PC-9 (cell line): ENCODE data around the gene TMEM258. TPM values are rescaled to one million over a fixed set of nuclear protein-coding genes. Genes with fewer than 3 reads are reported as not detected.

Experiments
- BruUV-seq: library from RNA; stranded (reverse); fragments of 400-500 nt; replicated peaks from 2 replicates; lab custom pipeline; 2021; lab: Mats Ljungman, UMichigan
- CTCF ChIA-PET: fragments of 300-600 bp; sonication (Branson Sonifier 250); formaldehyde crosslinking; loops from one replicate; lab custom pipeline; 2022; ENCODE audit warnings: antibody characterized with exemption; lab: Charles Lee
- POLR2A ChIA-PET: fragments of 300-600 bp; sonication (Branson Sonifier 250); formaldehyde crosslinking; loops from one replicate; lab custom pipeline; 2022; ENCODE audit warnings: antibody characterized with exemption; ENCODE audit not compliant: unreplicated experiment; lab: Charles Lee
- DNase-seq, 2 experiments: peaks; one replicate each; pipeline versions ENCODE4 v3.0.0 to v3.0.0-alpha.2; 2015 to 2022; ENCODE audit warnings: mixed read lengths in 1 of 2
- H2AFZ ChIP-seq: fragments of 200-600 bp; sonication (generic); 2 replicates; pipeline ENCODE4 v1.8.1; 2017; ENCODE audit warnings: antibody characterized with exemption
- H3F3A ChIP-seq: fragments of 200-600 bp; sonication (generic); 2 replicates; pipeline ENCODE4 v1.8.1; 2017; ENCODE audit warnings: antibody characterized with exemption, mild to moderate bottlenecking, low read depth; ENCODE audit not compliant: insufficient read depth
- H3K27ac ChIP-seq: fragments of 200-600 bp; sonication (generic); 2 replicates; pipeline ENCODE4 v1.6.1; 2016; ENCODE audit warnings: mixed run types
- H3K27me3 ChIP-seq: fragments of 200-600 bp; sonication (generic); 2 replicates; pipeline ENCODE4 v1.6.1; 2016; ENCODE audit warnings: low read depth, mixed run types; ENCODE audit not compliant: insufficient read depth
- H3K36me3 ChIP-seq: fragments of 200-600 bp; sonication (generic); 2 replicates; pipeline ENCODE4 v1.6.1; 2016; ENCODE audit warnings: low read depth, mixed run types
- H3K4me1 ChIP-seq: fragments of 200-600 bp; sonication (generic); replicated peaks from 2 replicates; pipeline ENCODE4 v1.6.1; 2016; ENCODE audit warnings: mixed run types; ENCODE audit not compliant: insufficient read depth
- H3K4me2 ChIP-seq: fragments of 200-600 bp; sonication (generic); 2 replicates; pipeline ENCODE4 v1.6.1; 2017; ENCODE audit warnings: mixed run types
- H3K4me3 ChIP-seq: fragments of 200-600 bp; sonication (generic); 2 replicates; pipeline ENCODE4 v1.6.1; 2016; ENCODE audit warnings: mixed run types
- H3K79me2 ChIP-seq: fragments of 200-600 bp; sonication (generic); 2 replicates; pipeline ENCODE4 v1.6.1; 2017; ENCODE audit warnings: low read depth, mixed run types
- H3K9me2 ChIP-seq: fragments of 200-600 bp; sonication (generic); 2 replicates; pipeline ENCODE4 v1.8.1; 2017; ENCODE audit warnings: mild to moderate bottlenecking; ENCODE audit not compliant: insufficient read depth
- H3K9me3 ChIP-seq: fragments of 200-600 bp; sonication (generic); 2 replicates; pipeline ENCODE4 v1.8.1; 2016; ENCODE audit warnings: low read depth; ENCODE audit not compliant: insufficient read depth
- H4K20me1 ChIP-seq: fragments of 200-600 bp; sonication (generic); 2 replicates; pipeline ENCODE4 v1.8.1; 2017; ENCODE audit not compliant: insufficient read depth
- EZH2 ChIP-seq: fragments of 200-600 bp; sonication (generic); IDR thresholded peaks from 2 replicates; pipeline ENCODE4 v1.8.0; 2017; ENCODE audit warnings: antibody characterized with exemption, low read depth
- intact Hi-C: fragments of 100-400 bp; cut with micrococcal nuclease; formaldehyde crosslinking; loops from one replicate; pipeline ENCODE4 v1.10.0; 2022; ENCODE audit not compliant: unreplicated experiment
- total RNA-seq: library from RNA; stranded (reverse); gene quantifications from 2 replicates; pipeline ENCODE4 v1.2.3, GENCODE V29; 2021
- TF ChIP-seq, protein P1 (sequence below): fragments of 200-600 bp; sonication (generic); conservative IDR thresholded peaks from 2 replicates; pipeline ENCODE4 v1.6.1; 2017; ENCODE audit warnings: mixed run types, antibody characterized with exemption, mild to moderate bottlenecking, moderate library complexity

Gene TMEM258
- total RNA-seq, 1 experiment from 2014 or later = 217 TPM

DNA sequence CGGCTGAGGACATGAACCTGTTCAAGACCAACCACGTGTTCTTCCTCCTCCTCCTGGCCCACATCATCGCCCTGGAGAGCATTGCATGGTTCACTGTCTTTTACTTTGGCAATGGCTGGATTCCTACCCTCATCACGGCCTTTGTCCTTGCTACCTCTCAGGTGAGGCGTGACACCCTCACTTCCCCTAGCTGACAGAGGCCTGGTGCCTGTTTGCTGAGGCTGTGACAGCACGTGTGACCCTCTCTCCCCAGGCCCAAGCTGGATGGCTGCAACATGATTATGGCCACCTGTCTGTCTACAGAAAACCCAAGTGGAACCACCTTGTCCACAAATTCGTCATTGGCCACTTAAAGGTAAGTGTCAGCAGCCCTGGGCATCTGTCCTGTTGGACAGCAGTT is 48.0 kb upstream of the TMEM258 start:
- Histone ChIP-seq H4K20me1 (no peaks in the 10 kb centered on the region), H3K9me2 (no peaks in the 10 kb centered on the region), H3K27ac (no peak overlapping the region), H3K79me2 (no peaks in the 10 kb centered on the region), H3K36me3 (no peaks in the 10 kb centered on the region), H3K27me3 (no peaks in the 10 kb centered on the region), H3K4me1 (no peaks in the 10 kb centered on the region), H3K4me2 (no peak overlapping the region), H3F3A (no peaks in the 10 kb centered on the region), H2AFZ (no peak overlapping the region), H3K4me3 (no peak overlapping the region), H3K9me3 (no peaks in the 10 kb centered on the region)
- intact Hi-C loops = no loop called here
- no peak for DNase-seq
- TF ChIP-seq, protein P1, sequence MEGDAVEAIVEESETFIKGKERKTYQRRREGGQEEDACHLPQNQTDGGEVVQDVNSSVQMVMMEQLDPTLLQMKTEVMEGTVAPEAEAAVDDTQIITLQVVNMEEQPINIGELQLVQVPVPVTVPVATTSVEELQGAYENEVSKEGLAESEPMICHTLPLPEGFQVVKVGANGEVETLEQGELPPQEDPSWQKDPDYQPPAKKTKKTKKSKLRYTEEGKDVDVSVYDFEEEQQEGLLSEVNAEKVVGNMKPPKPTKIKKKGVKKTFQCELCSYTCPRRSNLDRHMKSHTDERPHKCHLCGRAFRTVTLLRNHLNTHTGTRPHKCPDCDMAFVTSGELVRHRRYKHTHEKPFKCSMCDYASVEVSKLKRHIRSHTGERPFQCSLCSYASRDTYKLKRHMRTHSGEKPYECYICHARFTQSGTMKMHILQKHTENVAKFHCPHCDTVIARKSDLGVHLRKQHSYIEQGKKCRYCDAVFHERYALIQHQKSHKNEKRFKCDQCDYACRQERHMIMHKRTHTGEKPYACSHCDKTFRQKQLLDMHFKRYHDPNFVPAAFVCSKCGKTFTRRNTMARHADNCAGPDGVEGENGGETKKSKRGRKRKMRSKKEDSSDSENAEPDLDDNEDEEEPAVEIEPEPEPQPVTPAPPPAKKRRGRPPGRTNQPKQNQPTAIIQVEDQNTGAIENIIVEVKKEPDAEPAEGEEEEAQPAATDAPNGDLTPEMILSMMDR = no peak
- no peak for TF ChIP-seq EZH2
- ChIA-PET POLR2A (no interaction called here), CTCF (no interaction called here)
- BruUV-seq = no TSS peak

DNA sequence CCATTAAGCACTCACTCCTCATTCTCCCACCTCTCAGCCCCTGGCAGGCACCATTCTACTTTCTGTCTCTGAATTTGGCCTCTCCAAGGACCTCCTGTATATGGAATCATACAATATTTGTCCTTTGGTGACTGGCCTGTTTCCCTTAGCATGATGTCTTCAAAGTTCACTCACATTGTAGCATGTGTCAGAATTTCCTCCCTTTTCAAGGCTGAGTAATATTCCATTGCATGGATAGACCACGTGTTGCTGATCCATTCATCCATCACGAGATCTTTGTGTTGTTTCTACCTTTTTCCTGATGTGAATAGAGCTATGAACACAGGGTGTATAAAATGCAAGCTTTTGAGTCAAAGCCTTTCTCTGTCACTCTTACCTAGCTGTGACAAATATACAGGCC is 47.3 kb upstream of the TMEM258 start:
- BruUV-seq = no TSS peak
- POLR2A ChIA-PET = no interaction called here
- TF ChIP-seq, protein P1 = no peak
- no peak for TF ChIP-seq EZH2
- no peak overlapping the region for H2AFZ ChIP-seq
- H3K36me3 ChIP-seq = no peaks in the 10 kb centered on the region
- H3K4me2 ChIP-seq = no peak overlapping the region
- no peak for DNase-seq
- no peaks in the 10 kb centered on the region for H3K4me1 ChIP-seq
- no peaks in the 10 kb centered on the region for H3F3A ChIP-seq
- CTCF ChIA-PET = interaction anchor here (0.7 kb wide), 1 partner anchor 317 kb away, joined by 4 read pairs; no protein-coding TSS in a partner anchor
- H3K79me2 ChIP-seq = no peaks in the 10 kb centered on the region
- H4K20me1 ChIP-seq = no peaks in the 10 kb centered on the region
- H3K4me3 ChIP-seq = no peak overlapping the region
- H3K9me2 ChIP-seq = no peaks in the 10 kb centered on the region
- intact Hi-C loops = no loop called here
- H3K9me3 ChIP-seq = no peaks in the 10 kb centered on the region
- no peak overlapping the region for H3K27ac ChIP-seq
- no peaks in the 10 kb centered on the region for H3K27me3 ChIP-seq

DNA sequence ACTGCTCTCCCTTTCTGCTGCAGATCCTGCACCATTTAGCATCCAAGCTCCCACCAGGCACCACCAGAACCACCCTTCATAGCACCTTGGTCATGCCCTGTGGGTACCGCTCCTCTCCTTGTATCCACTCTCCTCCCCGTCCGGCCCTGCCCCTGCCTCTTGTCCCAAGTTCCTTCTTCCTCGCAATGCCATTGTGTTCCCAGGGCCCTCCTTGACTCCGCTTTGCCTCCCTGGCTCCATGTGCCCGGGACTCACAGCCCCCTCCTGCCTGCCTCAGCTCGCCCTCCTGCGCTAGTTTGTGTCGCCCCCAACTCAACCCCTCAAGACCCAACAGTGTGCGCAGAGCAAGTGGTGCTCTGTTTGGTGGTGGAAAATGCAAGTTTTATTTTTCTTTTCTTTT is 46.5 kb upstream of the TMEM258 start:
- no peak overlapping the region for H2AFZ ChIP-seq
- no peaks in the 10 kb centered on the region for H3F3A ChIP-seq
- H4K20me1 ChIP-seq = no peaks in the 10 kb centered on the region
- intact Hi-C loops = no loop called here
- DNase-seq = peak in 1 of 2 experiments; percentile 13
- H3K9me3 ChIP-seq = no peaks in the 10 kb centered on the region
- H3K4me2 ChIP-seq = no peak overlapping the region
- 0 out of 2 replicates have a peak, but pooled peaks cover 5% of the 10 kb centered on the region for H3K4me1 ChIP-seq
- TF ChIP-seq, protein P1 = no peak
- no peak for TF ChIP-seq EZH2
- H3K27me3 ChIP-seq = no peaks in the 10 kb centered on the region
- ChIA-PET CTCF (interaction anchor here (0.7 kb wide), 1 partner anchor 317 kb away, joined by 4 read pairs; no protein-coding TSS in a partner anchor), POLR2A (no interaction called here)
- no peak overlapping the region for H3K27ac ChIP-seq
- BruUV-seq = no TSS peak
- no peaks in the 10 kb centered on the region for H3K36me3 ChIP-seq
- no peaks in the 10 kb centered on the region for H3K9me2 ChIP-seq
- H3K4me3 ChIP-seq = no peak overlapping the region
- H3K79me2 ChIP-seq = no peaks in the 10 kb centered on the region
